HepG2 (cell line): ENCODE data around the gene CFD. TPM values are rescaled to one million over a fixed set of nuclear protein-coding genes. Genes with fewer than 3 reads are reported as not detected.

Experiments used
- FOXK2 ChIP-seq: fragments of 450-650 bp; IDR thresholded peaks from 2 replicates; pipeline ENCODE4 v1.6.1; 2016
- GFI1 ChIP-seq: sonication (generic); formaldehyde crosslinking; IDR thresholded peaks from 2 replicates; pipeline ENCODE4 v1.5.0; 2020; ENCODE audit warnings: missing genetic modification reagents, mild to moderate bottlenecking, borderline replicate concordance
- HDAC6 ChIP-seq: fragments of 200-600 bp; sonication (generic); IDR thresholded peaks from 2 replicates; pipeline ENCODE4 v1.7.0; 2017; ENCODE audit warnings: mild to moderate bottlenecking, antibody characterized with exemption, low read length, low read depth
- KDM4B ChIP-seq: sonication (generic); formaldehyde crosslinking; IDR thresholded peaks from 2 replicates; pipeline ENCODE4 v1.4.0; 2020; ENCODE audit warnings: missing genetic modification reagents
- NCOA2 ChIP-seq: sonication (generic); formaldehyde crosslinking; IDR thresholded peaks from 2 replicates; pipeline ENCODE4 v1.8.0; 2022; ENCODE audit warnings: inconsistent platforms
- NR1H2 ChIP-seq: sonication (generic); formaldehyde crosslinking; IDR thresholded peaks from 2 replicates; pipeline ENCODE4 v1.8.1; 2022; ENCODE audit warnings: low read depth, missing genetic modification reagents, borderline replicate concordance
- ZNF496 ChIP-seq: sonication (generic); formaldehyde crosslinking; IDR thresholded peaks from 2 replicates; pipeline ENCODE4 v1.8.1; 2023; ENCODE audit warnings: mild to moderate bottlenecking, moderate library complexity, missing genetic modification reagents; ENCODE audit not compliant: insufficient replicate concordance
- polyA plus RNA-seq, 8 experiments: library from polyadenylated mRNA; depleted of rRNA in 3 of 8; stranded (reverse) in 7 of 8; unstranded in 1 of 8; fragments of >200 nt; fragmentation: Illumina TruSeq in 4 of 8; extraction: Trizol in 4 of 8; gene quantifications; 2 replicates each; pipeline versions ENCODE4 v1.2.1 to v1.2.3, GENCODE V29; 2011 to 2016; ENCODE audit warnings: low read depth in 4 of 8, missing spikeins in 1 of 8, mixed read lengths in 1 of 8; ENCODE audit not compliant: insufficient read depth in 1 of 8
- total RNA-seq, 5 experiments: library from RNA; depleted of rRNA; stranded (reverse); fragments of >200 nt; fragmentation: Illumina TruSeq; extraction: Trizol; gene quantifications; 2 replicates each; pipeline ENCODE4 v1.2.3, GENCODE V29; 2016; ENCODE audit warnings: low read depth in 1 of 5
- TF ChIP-seq, protein P1 (sequence below): sonication (generic); formaldehyde crosslinking; IDR thresholded peaks from 2 replicates; pipeline ENCODE4 v1.5.0; 2020; ENCODE audit warnings: mild to moderate bottlenecking, missing genetic modification reagents
- TF ChIP-seq, protein P2 (sequence below): sonication (generic); formaldehyde crosslinking; IDR thresholded peaks from 2 replicates; pipeline ENCODE4 v1.5.1; 2020; ENCODE audit warnings: mild to moderate bottlenecking, moderate library complexity, missing genetic modification reagents
- TF ChIP-seq, protein P3 (sequence below): sonication (generic); formaldehyde crosslinking; IDR thresholded peaks from 2 replicates; pipeline ENCODE4 v1.4.0; 2020; ENCODE audit warnings: missing genetic modification reagents
- TF ChIP-seq, protein P4 (sequence below): sonication (generic); formaldehyde crosslinking; IDR thresholded peaks from 2 replicates; pipeline ENCODE4 v1.5.0; 2020; ENCODE audit warnings: missing genetic modification reagents

CFD gene
- total and polyA plus RNA-seq, 2 of the 13 experiments (the other 11 are each of a cell fraction or from before 2014, with no cell fraction given): 2.3 to 4.6 TPM

DNA sequence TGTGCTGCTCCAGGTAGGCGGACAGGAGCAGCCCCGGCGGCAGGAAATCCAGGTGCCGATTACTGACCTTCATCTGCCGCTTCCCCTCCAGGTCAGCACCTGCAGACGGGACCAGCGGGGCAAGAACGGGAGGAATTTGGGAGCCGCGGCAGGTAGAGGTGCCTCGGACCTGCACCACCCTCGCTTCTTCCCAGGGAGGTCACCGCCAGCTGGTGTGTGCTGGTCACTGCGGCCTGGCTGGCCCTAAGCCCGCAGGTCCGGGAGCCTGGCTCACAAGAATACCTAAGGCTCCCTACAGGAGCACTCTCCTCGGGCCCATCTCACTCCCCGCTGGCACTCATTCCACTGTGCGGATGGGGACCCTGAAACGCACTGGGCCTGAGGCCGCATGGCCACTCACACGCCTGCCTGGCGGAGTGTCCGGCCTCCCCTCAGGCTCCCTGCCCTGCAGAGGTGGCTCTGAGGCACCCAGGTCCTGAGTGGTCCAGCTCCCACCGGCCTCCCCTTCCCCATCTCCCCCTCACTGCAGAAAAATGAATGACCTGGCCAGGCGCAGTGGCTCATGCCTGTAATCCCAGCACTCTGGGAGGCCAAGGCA, 38.1 kb downstream of the CFD start (continued):
- TF ChIP-seq, protein P1, sequence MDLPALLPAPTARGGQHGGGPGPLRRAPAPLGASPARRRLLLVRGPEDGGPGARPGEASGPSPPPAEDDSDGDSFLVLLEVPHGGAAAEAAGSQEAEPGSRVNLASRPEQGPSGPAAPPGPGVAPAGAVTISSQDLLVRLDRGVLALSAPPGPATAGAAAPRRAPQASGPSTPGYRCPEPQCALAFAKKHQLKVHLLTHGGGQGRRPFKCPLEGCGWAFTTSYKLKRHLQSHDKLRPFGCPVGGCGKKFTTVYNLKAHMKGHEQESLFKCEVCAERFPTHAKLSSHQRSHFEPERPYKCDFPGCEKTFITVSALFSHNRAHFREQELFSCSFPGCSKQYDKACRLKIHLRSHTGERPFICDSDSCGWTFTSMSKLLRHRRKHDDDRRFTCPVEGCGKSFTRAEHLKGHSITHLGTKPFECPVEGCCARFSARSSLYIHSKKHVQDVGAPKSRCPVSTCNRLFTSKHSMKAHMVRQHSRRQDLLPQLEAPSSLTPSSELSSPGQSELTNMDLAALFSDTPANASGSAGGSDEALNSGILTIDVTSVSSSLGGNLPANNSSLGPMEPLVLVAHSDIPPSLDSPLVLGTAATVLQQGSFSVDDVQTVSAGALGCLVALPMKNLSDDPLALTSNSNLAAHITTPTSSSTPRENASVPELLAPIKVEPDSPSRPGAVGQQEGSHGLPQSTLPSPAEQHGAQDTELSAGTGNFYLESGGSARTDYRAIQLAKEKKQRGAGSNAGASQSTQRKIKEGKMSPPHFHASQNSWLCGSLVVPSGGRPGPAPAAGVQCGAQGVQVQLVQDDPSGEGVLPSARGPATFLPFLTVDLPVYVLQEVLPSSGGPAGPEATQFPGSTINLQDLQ (CRISPR knock-in tag): no peak
- TF ChIP-seq, protein P2, sequence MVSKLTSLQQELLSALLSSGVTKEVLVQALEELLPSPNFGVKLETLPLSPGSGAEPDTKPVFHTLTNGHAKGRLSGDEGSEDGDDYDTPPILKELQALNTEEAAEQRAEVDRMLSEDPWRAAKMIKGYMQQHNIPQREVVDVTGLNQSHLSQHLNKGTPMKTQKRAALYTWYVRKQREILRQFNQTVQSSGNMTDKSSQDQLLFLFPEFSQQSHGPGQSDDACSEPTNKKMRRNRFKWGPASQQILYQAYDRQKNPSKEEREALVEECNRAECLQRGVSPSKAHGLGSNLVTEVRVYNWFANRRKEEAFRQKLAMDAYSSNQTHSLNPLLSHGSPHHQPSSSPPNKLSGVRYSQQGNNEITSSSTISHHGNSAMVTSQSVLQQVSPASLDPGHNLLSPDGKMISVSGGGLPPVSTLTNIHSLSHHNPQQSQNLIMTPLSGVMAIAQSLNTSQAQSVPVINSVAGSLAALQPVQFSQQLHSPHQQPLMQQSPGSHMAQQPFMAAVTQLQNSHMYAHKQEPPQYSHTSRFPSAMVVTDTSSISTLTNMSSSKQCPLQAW: no peak
- TF ChIP-seq GFI1 (CRISPR knock-in tag) (no peak), ZNF496 (CRISPR knock-in tag) (no peak), NR1H2 (no peak), FOXK2 (no peak), HDAC6 (no peak), KDM4B (CRISPR knock-in tag) (no peak), NCOA2 (CRISPR knock-in tag) (no peak)
- TF ChIP-seq, protein P3, sequence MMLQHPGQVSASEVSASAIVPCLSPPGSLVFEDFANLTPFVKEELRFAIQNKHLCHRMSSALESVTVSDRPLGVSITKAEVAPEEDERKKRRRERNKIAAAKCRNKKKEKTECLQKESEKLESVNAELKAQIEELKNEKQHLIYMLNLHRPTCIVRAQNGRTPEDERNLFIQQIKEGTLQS: no peak
- TF ChIP-seq, protein P4, sequence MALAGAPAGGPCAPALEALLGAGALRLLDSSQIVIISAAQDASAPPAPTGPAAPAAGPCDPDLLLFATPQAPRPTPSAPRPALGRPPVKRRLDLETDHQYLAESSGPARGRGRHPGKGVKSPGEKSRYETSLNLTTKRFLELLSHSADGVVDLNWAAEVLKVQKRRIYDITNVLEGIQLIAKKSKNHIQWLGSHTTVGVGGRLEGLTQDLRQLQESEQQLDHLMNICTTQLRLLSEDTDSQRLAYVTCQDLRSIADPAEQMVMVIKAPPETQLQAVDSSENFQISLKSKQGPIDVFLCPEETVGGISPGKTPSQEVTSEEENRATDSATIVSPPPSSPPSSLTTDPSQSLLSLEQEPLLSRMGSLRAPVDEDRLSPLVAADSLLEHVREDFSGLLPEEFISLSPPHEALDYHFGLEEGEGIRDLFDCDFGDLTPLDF: no peak
